ENCODE data around the gene THSD7B.
"Not testable (repeated sequence)": the region's sequence is repeated elsewhere in the genome, so short reads cannot be mapped to it uniquely, and the experiment has no call there.

The THSD7B gene
- total RNA-seq, result 0 reads per million in 3 donors

- H3K36me3 ChIP-seq (ENCODE audit: control insufficient read depth, insufficient read depth, low read length), result no peaks in the 10 kb centered on the region
- peaks cover 6% of the 10 kb centered on the region for H3K27me3 ChIP-seq (replicated peaks; ENCODE audit: control insufficient read depth, insufficient read depth, low read length, poor library complexity, severe bottlenecking)
- no peak within 1 kb of the TSS for H3K27ac ChIP-seq (ENCODE audit: insufficient read depth, low read length, poor library complexity, severe bottlenecking)
- H3K4me3 ChIP-seq (ENCODE audit: insufficient read depth, low read depth, low read length, poor library complexity, severe bottlenecking), result no peak within 1 kb of the TSS
- no peaks in the 10 kb centered on the region for H3K4me1 ChIP-seq (ENCODE audit: control insufficient read depth, insufficient read depth, low read length, poor library complexity, severe bottlenecking)
- DNase-seq, result no peak
- H3K9me3 ChIP-seq (ENCODE audit: control insufficient read depth, low read length), result no peaks in the 10 kb centered on the region
These were observed at the start of gene THSD7B for GRCh38 chr2:136765256-136766072. TSS of gene THSD7B (plus strand) at chr2:136765545. CDS start at chr2:136882179, 116,634 bp downstream.

DNA sequence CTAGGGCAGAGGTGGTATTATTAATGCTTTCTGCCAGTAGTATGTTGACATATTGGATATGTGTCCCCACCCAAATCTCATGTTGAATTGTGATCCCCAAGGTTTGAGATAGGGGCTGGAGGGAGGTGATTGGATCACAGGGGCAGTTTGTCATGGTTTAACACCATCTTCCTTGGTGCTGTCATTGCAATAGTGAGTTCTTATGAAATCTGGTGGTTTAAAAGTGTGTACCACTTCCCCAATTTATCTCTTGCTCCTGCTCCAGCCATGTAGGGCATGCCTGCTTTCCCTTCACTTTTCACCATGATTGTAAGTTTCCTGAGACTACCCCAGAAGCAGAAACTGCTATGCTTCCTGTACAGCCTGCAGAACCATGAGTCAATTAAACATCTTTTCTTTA is 47.1 kb upstream of the THSD7B start:
- Histone ChIP-seq H3K4me1 (ENCODE audit: control insufficient read depth, insufficient read depth, low read length, poor library complexity, severe bottlenecking) (no peaks in the 10 kb centered on the region), H3K27ac (ENCODE audit: insufficient read depth, low read length, poor library complexity, severe bottlenecking) (no peak overlapping the region), H3K4me3 (ENCODE audit: insufficient read depth, low read depth, low read length, poor library complexity, severe bottlenecking) (no peak overlapping the region), H3K27me3 (replicated peaks; ENCODE audit: control insufficient read depth, insufficient read depth, low read length, poor library complexity, severe bottlenecking) (no peaks in the 10 kb centered on the region), H3K9me3 (ENCODE audit: control insufficient read depth, low read length) (no peaks in the 10 kb centered on the region), H3K36me3 (ENCODE audit: control insufficient read depth, insufficient read depth, low read length) (no peaks in the 10 kb centered on the region)
- no peak for DNase-seq

DNA sequence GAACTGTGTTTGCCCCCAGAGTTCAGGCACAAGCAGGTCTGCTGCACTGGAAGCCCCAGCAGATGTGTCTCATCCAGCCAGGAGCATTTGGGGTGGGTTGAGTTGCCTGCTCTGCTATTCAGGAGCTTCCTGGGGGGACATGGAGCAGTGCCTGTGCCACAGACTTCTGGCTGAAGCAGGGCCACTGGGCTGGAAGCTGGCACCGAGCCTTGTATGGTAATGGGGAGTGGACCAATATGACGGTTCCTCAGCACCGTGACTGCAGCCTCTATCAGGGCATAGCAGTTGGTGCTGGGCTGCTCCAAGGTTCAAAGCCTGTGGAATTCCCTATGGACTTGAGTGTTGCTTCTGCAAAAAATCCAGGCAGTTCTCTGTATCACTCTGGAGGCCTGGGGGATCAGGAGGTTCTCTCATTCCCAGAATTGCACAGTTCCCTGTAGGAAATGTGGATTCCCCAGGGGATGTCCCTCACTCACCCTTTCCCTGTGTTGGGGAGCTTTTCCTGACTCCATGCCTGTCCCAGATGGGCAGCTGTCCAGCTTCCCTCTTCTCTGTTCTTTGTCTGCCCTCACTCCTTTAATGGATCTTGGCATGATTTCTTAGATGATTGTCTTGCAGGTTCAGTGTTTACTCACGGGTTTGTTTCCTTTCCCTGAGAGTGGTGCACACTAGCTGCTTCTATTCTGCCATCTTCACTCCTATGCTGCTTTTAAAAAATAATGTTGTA is 37.2 kb upstream of the THSD7B start:
- Histone ChIP-seq H3K4me3 (ENCODE audit: insufficient read depth, low read depth, low read length, poor library complexity, severe bottlenecking) (no peak overlapping the region), H3K4me1 (ENCODE audit: control insufficient read depth, insufficient read depth, low read length, poor library complexity, severe bottlenecking) (no peaks in the 10 kb centered on the region), H3K36me3 (ENCODE audit: control insufficient read depth, insufficient read depth, low read length) (no peaks in the 10 kb centered on the region), H3K27me3 (replicated peaks; ENCODE audit: control insufficient read depth, insufficient read depth, low read length, poor library complexity, severe bottlenecking) (no peaks in the 10 kb centered on the region), H3K27ac (ENCODE audit: insufficient read depth, low read length, poor library complexity, severe bottlenecking) (no peak overlapping the region), H3K9me3 (ENCODE audit: control insufficient read depth, low read length) (no peaks in the 10 kb centered on the region)
- DNase-seq, result no peak

DNA sequence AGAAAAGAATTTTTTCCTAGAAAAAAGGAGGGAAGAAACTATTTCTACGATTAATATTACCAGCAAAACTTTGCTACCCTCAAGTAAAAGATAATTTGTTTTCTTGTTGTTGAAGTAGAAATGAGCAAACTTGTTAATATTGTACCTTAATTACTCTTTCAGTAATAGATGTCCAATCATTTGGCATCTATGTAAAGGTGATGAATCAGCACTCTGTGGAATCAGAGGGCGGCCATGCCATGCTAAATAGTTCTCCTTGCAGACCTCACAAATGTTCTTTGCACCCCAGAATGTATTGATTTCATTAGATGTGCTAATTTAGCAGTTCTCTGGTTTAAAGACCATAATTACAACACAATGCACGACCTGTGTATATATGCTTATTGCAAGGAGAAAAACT is 29.1 kb upstream of the THSD7B start:
- no peaks in the 10 kb centered on the region for H3K36me3 ChIP-seq (ENCODE audit: control insufficient read depth, insufficient read depth, low read length)
- H3K9me3 ChIP-seq (ENCODE audit: control insufficient read depth, low read length), result no peaks in the 10 kb centered on the region
- no peak for DNase-seq
- no peaks in the 10 kb centered on the region for H3K27me3 ChIP-seq (replicated peaks; ENCODE audit: control insufficient read depth, insufficient read depth, low read length, poor library complexity, severe bottlenecking)
- no peak overlapping the region for H3K4me3 ChIP-seq (ENCODE audit: insufficient read depth, low read depth, low read length, poor library complexity, severe bottlenecking)
- no peak overlapping the region for H3K27ac ChIP-seq (ENCODE audit: insufficient read depth, low read length, poor library complexity, severe bottlenecking)
- no peaks in the 10 kb centered on the region for H3K4me1 ChIP-seq (ENCODE audit: control insufficient read depth, insufficient read depth, low read length, poor library complexity, severe bottlenecking)

DNA sequence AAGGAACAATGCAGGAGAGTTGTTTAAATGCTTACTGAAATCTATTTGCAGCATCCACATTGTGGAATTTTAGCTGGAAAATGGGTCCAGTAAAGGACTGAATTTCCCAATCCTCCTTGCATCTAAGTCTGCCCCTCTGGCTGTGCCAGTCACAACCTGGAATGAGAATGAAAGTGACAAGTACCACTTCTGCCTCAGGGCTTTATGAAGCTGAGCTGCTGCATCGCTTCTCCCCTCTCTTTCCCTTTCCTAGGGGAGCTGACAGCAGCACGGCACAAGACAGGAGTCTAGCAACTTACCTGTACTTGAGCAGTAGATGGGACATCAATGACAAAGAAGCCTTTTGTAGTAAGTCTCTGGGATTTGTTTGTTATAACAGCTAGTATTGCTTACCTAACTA is 27.3 kb upstream of the THSD7B start:
- H3K4me1 ChIP-seq (ENCODE audit: control insufficient read depth, insufficient read depth, low read length, poor library complexity, severe bottlenecking), result no peaks in the 10 kb centered on the region
- no peak overlapping the region for H3K27ac ChIP-seq (ENCODE audit: insufficient read depth, low read length, poor library complexity, severe bottlenecking)
- no peaks in the 10 kb centered on the region for H3K9me3 ChIP-seq (ENCODE audit: control insufficient read depth, low read length)
- no peaks in the 10 kb centered on the region for H3K36me3 ChIP-seq (ENCODE audit: control insufficient read depth, insufficient read depth, low read length)
- no peak for DNase-seq
- H3K27me3 ChIP-seq (replicated peaks; ENCODE audit: control insufficient read depth, insufficient read depth, low read length, poor library complexity, severe bottlenecking), result no peaks in the 10 kb centered on the region
- no peak overlapping the region for H3K4me3 ChIP-seq (ENCODE audit: insufficient read depth, low read depth, low read length, poor library complexity, severe bottlenecking)

DNA sequence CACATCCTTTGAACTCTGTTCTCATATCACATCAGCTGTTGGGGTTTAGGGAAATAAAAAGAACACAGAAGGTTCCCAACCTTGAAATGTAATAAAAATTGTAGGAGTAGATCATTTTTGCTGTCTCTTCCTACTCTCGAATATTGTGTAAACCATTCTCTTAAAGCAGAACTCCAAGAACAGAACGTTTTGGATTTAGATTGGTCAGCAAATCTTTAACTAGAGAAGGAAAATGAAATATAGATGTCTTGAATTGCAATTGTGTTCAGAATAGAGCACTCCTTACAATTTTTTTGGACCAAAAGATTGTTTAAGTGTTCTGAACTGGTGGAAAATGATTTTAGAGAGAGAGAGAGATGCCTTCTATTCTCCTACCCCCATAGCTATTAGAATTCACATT is 23.9 kb upstream of the THSD7B start:
- Histone ChIP-seq H3K4me1 (ENCODE audit: control insufficient read depth, insufficient read depth, low read length, poor library complexity, severe bottlenecking) (no peaks in the 10 kb centered on the region), H3K4me3 (ENCODE audit: insufficient read depth, low read depth, low read length, poor library complexity, severe bottlenecking) (no peak overlapping the region), H3K36me3 (ENCODE audit: control insufficient read depth, insufficient read depth, low read length) (no peaks in the 10 kb centered on the region), H3K9me3 (ENCODE audit: control insufficient read depth, low read length) (no peaks in the 10 kb centered on the region), H3K27ac (ENCODE audit: insufficient read depth, low read length, poor library complexity, severe bottlenecking) (no peak overlapping the region), H3K27me3 (replicated peaks; ENCODE audit: control insufficient read depth, insufficient read depth, low read length, poor library complexity, severe bottlenecking) (no peaks in the 10 kb centered on the region)
- DNase-seq, result no peak

DNA sequence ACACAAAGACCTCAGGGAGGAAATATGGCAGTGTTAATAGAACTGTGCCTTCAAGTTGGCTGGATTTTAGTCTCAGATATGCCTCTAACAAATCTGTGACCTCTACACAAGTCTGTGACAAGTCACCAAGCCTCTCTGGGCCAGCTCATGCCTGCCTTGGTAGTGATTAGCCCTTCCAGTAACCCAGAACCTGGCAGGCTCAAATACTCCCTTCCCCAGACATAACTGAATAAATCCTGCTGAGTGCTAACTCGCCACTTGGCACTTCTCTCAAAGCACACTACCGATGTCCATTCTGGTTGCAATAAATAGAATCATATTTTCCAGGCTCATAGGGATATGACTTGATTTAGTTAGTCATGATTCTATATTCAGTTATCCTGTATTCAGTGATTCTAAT is 15.3 kb upstream of the THSD7B start:
- no peaks in the 10 kb centered on the region for H3K9me3 ChIP-seq (ENCODE audit: control insufficient read depth, low read length)
- H3K4me1 ChIP-seq (ENCODE audit: control insufficient read depth, insufficient read depth, low read length, poor library complexity, severe bottlenecking), result no peaks in the 10 kb centered on the region
- H3K36me3 ChIP-seq (ENCODE audit: control insufficient read depth, insufficient read depth, low read length), result no peaks in the 10 kb centered on the region
- H3K4me3 ChIP-seq (ENCODE audit: insufficient read depth, low read depth, low read length, poor library complexity, severe bottlenecking), result no peak overlapping the region
- no peaks in the 10 kb centered on the region for H3K27me3 ChIP-seq (replicated peaks; ENCODE audit: control insufficient read depth, insufficient read depth, low read length, poor library complexity, severe bottlenecking)
- no peak for DNase-seq
- H3K27ac ChIP-seq (ENCODE audit: insufficient read depth, low read length, poor library complexity, severe bottlenecking), result no peak overlapping the region

DNA sequence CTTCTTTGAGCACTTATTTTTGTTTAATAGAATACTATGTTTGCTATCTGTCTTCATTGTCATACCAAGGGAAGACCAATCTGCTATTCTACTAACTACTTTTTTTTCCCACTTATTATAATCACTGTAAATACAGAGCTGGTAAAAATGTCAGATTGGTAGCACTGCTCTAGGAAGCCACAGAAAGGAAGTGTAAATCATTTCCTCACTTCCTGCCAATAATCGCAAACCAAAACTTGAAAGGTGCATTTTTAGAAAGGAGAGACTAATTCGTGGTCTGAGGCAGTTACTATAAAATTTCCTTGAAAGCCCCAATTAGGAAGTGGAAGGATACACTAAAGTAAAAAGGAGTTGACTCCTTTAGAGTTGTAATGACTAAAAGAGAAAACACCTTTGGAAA is 13.9 kb upstream of the THSD7B start:
- Histone ChIP-seq H3K36me3 (ENCODE audit: control insufficient read depth, insufficient read depth, low read length) (no peaks in the 10 kb centered on the region), H3K27ac (ENCODE audit: insufficient read depth, low read length, poor library complexity, severe bottlenecking) (no peak overlapping the region), H3K4me3 (ENCODE audit: insufficient read depth, low read depth, low read length, poor library complexity, severe bottlenecking) (no peak overlapping the region), H3K27me3 (replicated peaks; ENCODE audit: control insufficient read depth, insufficient read depth, low read length, poor library complexity, severe bottlenecking) (no peaks in the 10 kb centered on the region), H3K4me1 (ENCODE audit: control insufficient read depth, insufficient read depth, low read length, poor library complexity, severe bottlenecking) (no peaks in the 10 kb centered on the region), H3K9me3 (ENCODE audit: control insufficient read depth, low read length) (no peaks in the 10 kb centered on the region)
- DNase-seq, result no peak

GRCh38 chr2:136758504-136758903 is 6.8 kb upstream of the THSD7B start:
- not testable (repeated sequence) for H3K36me3 ChIP-seq (ENCODE audit: control insufficient read depth, insufficient read depth, low read length); H3K4me3 ChIP-seq (ENCODE audit: insufficient read depth, low read depth, low read length, poor library complexity, severe bottlenecking); H3K27ac ChIP-seq (ENCODE audit: insufficient read depth, low read length, poor library complexity, severe bottlenecking); H3K27me3 ChIP-seq (replicated peaks; ENCODE audit: control insufficient read depth, insufficient read depth, low read length, poor library complexity, severe bottlenecking); DNase-seq; H3K4me1 ChIP-seq (ENCODE audit: control insufficient read depth, insufficient read depth, low read length, poor library complexity, severe bottlenecking); H3K9me3 ChIP-seq (ENCODE audit: control insufficient read depth, low read length)
